Measurements from ENCODE around the gene RAP1GAP2.

RAP1GAP2 gene

GRCh38 chr17:2932946-2933345 lies 136.7 kb downstream of the RAP1GAP2 start:
- ATAC-seq: no peak
- TF ChIP-seq TCF4 (CRISPR knock-in tag; IDR thresholded peaks at IDR 0.05; ENCODE audit: borderline replicate concordance): no peak
- TF ChIP-seq ISL1 (CRISPR knock-in tag; IDR thresholded peaks at IDR 0.05): no peak
- TF ChIP-seq OSR1 (CRISPR knock-in tag; IDR thresholded peaks at IDR 0.05): no peak
- no peak for TF ChIP-seq ARNTL (CRISPR knock-in tag; IDR thresholded peaks at IDR 0.05; ENCODE audit: borderline replicate concordance, low read depth)

- no peak for ATAC-seq
- TF ChIP-seq ARNTL (CRISPR knock-in tag; IDR thresholded peaks at IDR 0.05; ENCODE audit: borderline replicate concordance, low read depth) (no peak), ZNF565 (CRISPR knock-in tag; conservative IDR thresholded peaks at IDR 0.05; ENCODE audit: low read depth) (no peak), OSR1 (CRISPR knock-in tag; IDR thresholded peaks at IDR 0.05) (no peak), CREB5 (CRISPR knock-in tag; IDR thresholded peaks at IDR 0.05; ENCODE audit: low read depth) (no peak), ISL1 (CRISPR knock-in tag; IDR thresholded peaks at IDR 0.05) (no peak), PPARA (CRISPR knock-in tag; IDR thresholded peaks at IDR 0.05; ENCODE audit: borderline replicate concordance) (no peak), ZFP30 (CRISPR knock-in tag; IDR thresholded peaks at IDR 0.05) (no peak), SNAI2 (CRISPR knock-in tag; IDR thresholded peaks at IDR 0.05) (no peak), RARB (CRISPR knock-in tag; IDR thresholded peaks at IDR 0.05) (no peak), CSRNP3 (CRISPR knock-in tag; IDR thresholded peaks at IDR 0.05) (no peak), ZNF8 (CRISPR knock-in tag; IDR thresholded peaks at IDR 0.05) (no peak), ZFP3 (CRISPR knock-in tag; IDR thresholded peaks at IDR 0.05) (no peak)
These were observed 137.4 kb downstream of the RAP1GAP2 start for GRCh38 chr17:2933606-2934005.

- ATAC-seq: no peak
- TF ChIP-seq BACH2 (CRISPR knock-in tag; IDR thresholded peaks at IDR 0.05; ENCODE audit: borderline replicate concordance): no peak
- no peak for TF ChIP-seq ZFP3 (CRISPR knock-in tag; IDR thresholded peaks at IDR 0.05)
- no peak for TF ChIP-seq CSDC2 (CRISPR knock-in tag; IDR thresholded peaks at IDR 0.05)
- TF ChIP-seq ZNF565 (CRISPR knock-in tag; conservative IDR thresholded peaks at IDR 0.05; ENCODE audit: low read depth): no peak
- TF ChIP-seq ISL1 (CRISPR knock-in tag; IDR thresholded peaks at IDR 0.05): no peak
- no peak for TF ChIP-seq ESRRG (CRISPR knock-in tag; IDR thresholded peaks at IDR 0.05)
- TF ChIP-seq RARB (CRISPR knock-in tag; IDR thresholded peaks at IDR 0.05): no peak
- no peak for TF ChIP-seq CREB5 (CRISPR knock-in tag; IDR thresholded peaks at IDR 0.05; ENCODE audit: low read depth)
- no peak for TF ChIP-seq ARNTL (CRISPR knock-in tag; IDR thresholded peaks at IDR 0.05; ENCODE audit: borderline replicate concordance, low read depth)
- no peak for TF ChIP-seq ZFP30 (CRISPR knock-in tag; IDR thresholded peaks at IDR 0.05)
- no peak for TF ChIP-seq POU6F1 (CRISPR knock-in tag; IDR thresholded peaks at IDR 0.05; ENCODE audit: borderline replicate concordance, low read depth)
- TF ChIP-seq PATZ1 (CRISPR knock-in tag; IDR thresholded peaks at IDR 0.05; ENCODE audit: borderline replicate concordance): no peak
- TF ChIP-seq OSR1 (CRISPR knock-in tag; IDR thresholded peaks at IDR 0.05): no peak
These were observed 139.4 kb downstream of the RAP1GAP2 start for GRCh38 chr17:2935632-2936031.

- ATAC-seq: no peak
- TF ChIP-seq TCF4 (CRISPR knock-in tag; IDR thresholded peaks at IDR 0.05; ENCODE audit: borderline replicate concordance) (no peak), ZNF8 (CRISPR knock-in tag; IDR thresholded peaks at IDR 0.05) (no peak), GLIS3 (CRISPR knock-in tag; IDR thresholded peaks at IDR 0.05) (no peak), ZNF565 (CRISPR knock-in tag; conservative IDR thresholded peaks at IDR 0.05; ENCODE audit: low read depth) (no peak), RARB (CRISPR knock-in tag; IDR thresholded peaks at IDR 0.05) (no peak), PPARA (CRISPR knock-in tag; IDR thresholded peaks at IDR 0.05; ENCODE audit: borderline replicate concordance) (no peak), ZNF70 (CRISPR knock-in tag; IDR thresholded peaks at IDR 0.05) (no peak), ZFP30 (CRISPR knock-in tag; IDR thresholded peaks at IDR 0.05) (no peak)
These were observed 140.1 kb downstream of the RAP1GAP2 start for GRCh38 chr17:2936351-2936750.
